ENCODE results near the gene CBX2.

Gene CBX2

DNA sequence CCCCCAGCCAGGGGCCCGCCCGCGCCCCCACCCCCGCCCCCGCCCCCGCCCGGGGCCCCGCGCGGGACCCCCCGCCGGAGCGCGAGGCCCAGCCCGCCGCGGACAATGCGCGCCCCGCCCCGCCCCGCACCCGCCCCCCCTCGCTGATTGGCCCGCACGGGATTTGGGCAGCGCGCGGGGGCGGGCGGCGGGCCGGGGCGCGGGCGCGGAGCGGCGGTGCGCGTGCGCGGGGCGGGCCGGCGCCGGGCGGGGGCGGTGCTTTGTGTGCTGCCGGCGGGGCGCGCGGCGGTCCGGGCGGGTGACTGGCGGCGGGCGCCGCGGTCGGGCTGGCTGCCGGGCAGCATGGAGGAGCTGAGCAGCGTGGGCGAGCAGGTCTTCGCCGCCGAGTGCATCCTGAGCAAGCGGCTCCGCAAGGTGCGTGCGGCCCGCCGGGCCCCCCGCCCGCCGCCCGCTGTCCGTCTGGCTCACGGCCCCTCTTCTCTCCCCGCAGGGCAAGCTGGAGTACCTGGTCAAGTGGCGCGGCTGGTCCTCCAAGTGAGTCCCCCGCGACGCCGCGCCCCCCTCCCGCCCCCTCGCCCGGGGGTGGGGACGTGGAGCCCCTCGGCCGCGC lies at the start of gene CBX2:
Gene CBX2 (plus strand): TSS at position 255 of the 610 bp plus-strand sequence. CDS start 88 bp downstream, at position 343.
- H3K4me3 ChIP-seq (ENCODE audit: low read depth, low read length): peak within 1 kb of the TSS; percentile 64
- TF ChIP-seq, protein P1, sequence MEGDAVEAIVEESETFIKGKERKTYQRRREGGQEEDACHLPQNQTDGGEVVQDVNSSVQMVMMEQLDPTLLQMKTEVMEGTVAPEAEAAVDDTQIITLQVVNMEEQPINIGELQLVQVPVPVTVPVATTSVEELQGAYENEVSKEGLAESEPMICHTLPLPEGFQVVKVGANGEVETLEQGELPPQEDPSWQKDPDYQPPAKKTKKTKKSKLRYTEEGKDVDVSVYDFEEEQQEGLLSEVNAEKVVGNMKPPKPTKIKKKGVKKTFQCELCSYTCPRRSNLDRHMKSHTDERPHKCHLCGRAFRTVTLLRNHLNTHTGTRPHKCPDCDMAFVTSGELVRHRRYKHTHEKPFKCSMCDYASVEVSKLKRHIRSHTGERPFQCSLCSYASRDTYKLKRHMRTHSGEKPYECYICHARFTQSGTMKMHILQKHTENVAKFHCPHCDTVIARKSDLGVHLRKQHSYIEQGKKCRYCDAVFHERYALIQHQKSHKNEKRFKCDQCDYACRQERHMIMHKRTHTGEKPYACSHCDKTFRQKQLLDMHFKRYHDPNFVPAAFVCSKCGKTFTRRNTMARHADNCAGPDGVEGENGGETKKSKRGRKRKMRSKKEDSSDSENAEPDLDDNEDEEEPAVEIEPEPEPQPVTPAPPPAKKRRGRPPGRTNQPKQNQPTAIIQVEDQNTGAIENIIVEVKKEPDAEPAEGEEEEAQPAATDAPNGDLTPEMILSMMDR (IDR thresholded peaks at IDR 0.05; ENCODE audit: insufficient read depth, low read length, missing control alignments): no peak
- ChIA-PET CTCF (interaction anchor here (1.3 to 2.2 kb wide), 3 partner anchors 12 to 228 kb away, joined by 4 to 12 read pairs (median 5); no protein-coding TSS in a partner anchor), POLR2A (no interaction called here)
- DNase-seq (ENCODE audit: low read depth, low spot score): no peak

DNA sequence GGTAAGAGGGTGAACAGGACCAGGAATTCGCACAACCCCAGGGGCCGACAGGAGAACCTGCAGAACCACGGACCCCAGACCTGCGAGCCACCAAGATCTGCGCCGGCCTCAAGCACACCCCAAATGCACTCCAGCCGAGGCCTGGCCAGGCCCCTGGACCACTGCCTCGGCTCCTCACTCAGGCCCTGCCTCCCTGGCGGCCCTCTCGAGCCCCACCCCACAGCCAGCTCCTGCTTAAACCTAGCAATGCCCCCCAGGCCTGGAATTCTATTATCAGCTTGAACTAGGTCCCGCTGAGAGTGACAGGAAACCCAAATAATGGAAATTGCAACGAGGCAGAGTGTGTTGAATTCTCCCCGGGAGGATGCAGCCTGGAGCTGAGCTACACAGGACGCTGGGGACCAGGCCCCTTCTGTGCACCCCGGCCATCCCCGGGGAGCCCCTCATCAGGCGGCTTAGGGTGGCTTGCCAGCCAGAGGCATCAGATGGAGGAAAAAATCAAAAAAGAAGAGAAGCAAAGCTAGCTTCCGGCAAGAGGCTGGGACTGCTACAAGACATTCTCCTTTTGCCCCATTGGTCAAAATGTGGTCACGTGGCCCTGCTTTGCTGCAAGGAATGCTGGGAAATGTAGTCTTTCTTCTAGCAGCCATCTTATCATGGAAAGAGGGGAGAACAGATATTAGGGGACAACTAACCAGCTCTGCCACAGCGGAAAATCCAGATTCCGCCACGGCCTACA lies 49.6 kb upstream of the CBX2 start:
- DNase-seq (ENCODE audit: low read depth, low spot score): peak; percentile 52
- TF ChIP-seq, protein P1 (IDR thresholded peaks at IDR 0.05; ENCODE audit: insufficient read depth, low read length, missing control alignments): no peak
- H3K4me3 ChIP-seq (ENCODE audit: low read depth, low read length): peak overlapping the region; percentile 32; the same call in 1 of the 2 replicates
- ChIA-PET POLR2A (interaction anchor here (0.6 kb wide), 1 partner anchor 687 kb away, joined by 3 read pairs; no protein-coding TSS in a partner anchor), CTCF (interaction anchor here (1.0 to 3.0 kb wide), 3 partner anchors 13 to 20 kb away, joined by 3 to 17 read pairs (median 4); no protein-coding TSS in a partner anchor)

DNA sequence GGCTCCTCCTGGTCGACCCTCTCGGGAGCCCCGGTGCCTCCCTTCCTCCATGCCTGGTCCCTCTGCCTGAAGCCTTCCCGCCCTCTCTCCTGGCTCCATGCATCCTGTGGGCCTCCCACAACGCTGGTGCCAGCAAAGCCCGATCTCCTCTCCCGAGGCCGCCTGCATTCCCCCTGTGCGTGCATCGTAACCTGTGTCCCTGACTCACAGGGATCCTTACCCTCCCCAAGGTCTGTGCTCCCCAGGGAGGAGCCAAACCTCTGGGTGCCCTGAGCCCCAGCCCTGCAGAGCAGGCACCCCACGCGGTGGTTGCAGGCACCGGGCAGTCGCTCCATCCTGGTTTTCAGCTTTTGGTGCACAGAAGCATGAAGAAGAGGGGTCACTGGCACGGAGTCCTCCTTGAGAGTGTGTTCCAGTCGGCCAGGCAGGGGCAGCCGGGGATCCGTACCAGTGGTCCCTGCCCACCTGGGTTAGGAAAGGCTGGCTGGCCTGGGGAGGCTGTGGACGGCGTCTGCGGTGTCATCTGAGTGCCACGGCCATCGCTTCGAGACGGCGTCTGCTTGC lies 49.0 kb upstream of the CBX2 start:
- TF ChIP-seq, protein P1 (IDR thresholded peaks at IDR 0.05; ENCODE audit: insufficient read depth, low read length, missing control alignments): no peak
- ChIA-PET POLR2A (interaction anchor here (0.6 kb wide), 1 partner anchor 688 kb away, joined by 3 read pairs; no protein-coding TSS in a partner anchor), CTCF (interaction anchor here (3.0 kb wide), 1 partner anchor 12 kb away, joined by 17 read pairs; no protein-coding TSS in a partner anchor)
- DNase-seq (ENCODE audit: low read depth, low spot score): no peak
- H3K4me3 ChIP-seq (ENCODE audit: low read depth, low read length): no peak overlapping the region

DNA sequence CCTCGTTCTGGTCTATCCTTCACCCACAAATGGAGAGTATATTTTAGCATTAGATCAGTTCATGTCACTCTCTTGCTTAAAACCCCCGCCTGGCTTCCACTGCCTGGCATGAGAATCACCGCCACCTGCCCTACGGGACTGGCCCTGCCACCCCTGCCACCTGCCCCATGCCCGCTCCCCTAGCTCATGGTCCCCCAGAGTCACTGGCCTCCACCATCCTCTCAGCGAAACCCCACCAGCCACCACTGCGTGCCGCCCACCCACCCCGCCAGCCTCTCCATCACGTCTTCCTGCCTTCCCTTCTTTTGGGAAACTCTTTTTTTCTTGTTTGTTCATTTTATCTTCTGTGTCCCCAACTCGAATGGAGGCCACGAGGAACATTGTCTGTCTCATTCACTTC lies 48.2 kb upstream of the CBX2 start:
- TF ChIP-seq, protein P1 (IDR thresholded peaks at IDR 0.05; ENCODE audit: insufficient read depth, low read length, missing control alignments): no peak
- CTCF ChIA-PET: no interaction called here
- DNase-seq (ENCODE audit: low read depth, low spot score): no peak
- no peak overlapping the region for H3K4me3 ChIP-seq (ENCODE audit: low read depth, low read length)
- POLR2A ChIA-PET: no interaction called here

DNA sequence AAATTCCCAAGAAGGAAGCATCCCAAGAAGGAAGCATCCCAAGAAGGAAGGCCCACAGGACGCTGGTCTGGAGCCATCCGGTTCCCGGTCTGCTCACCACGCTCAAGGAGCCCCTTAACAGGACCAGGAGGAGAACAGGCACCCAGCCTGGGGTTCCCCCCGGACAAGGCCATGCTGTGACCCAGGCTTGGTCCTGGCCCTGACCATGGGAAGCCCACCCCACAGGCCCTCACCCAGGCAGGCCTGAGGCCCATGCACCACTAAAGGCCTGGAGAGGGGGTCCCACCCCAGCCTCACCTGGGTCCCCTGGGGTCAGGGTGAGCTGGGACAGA lies 47.5 kb upstream of the CBX2 start:
- no peak for DNase-seq (ENCODE audit: low read depth, low spot score)
- H3K4me3 ChIP-seq (ENCODE audit: low read depth, low read length): no peak overlapping the region
- TF ChIP-seq, protein P1 (IDR thresholded peaks at IDR 0.05; ENCODE audit: insufficient read depth, low read length, missing control alignments): no peak
- ChIA-PET CTCF (interaction anchor here (4.6 kb wide), 1 partner anchor 12 kb away, joined by 30 read pairs; no protein-coding TSS in a partner anchor), POLR2A (no interaction called here)

Measured in AG04449 (cell line).